HG03521 (cell line): ENCODE measurements around the gene NPHP3.
"Not testable (repeated sequence)": the region's sequence is repeated elsewhere in the genome, so short reads cannot be mapped to it uniquely, and the experiment has no call there.

ENCODE experiments used
- ATAC-seq: cut with Tn5 transposase; IDR thresholded peaks from one replicate; pipeline ENCODE4 v1.9.1; 2021; ENCODE audit warnings: mild to moderate bottlenecking, moderate library complexity; ENCODE audit not compliant: unreplicated experiment

Gene NPHP3

GRCh38 chr3:132722165-132723023 lies at the start of gene NPHP3:
Gene NPHP3 (minus strand): TSS chr3:132722409. CDS start chr3:132722355, 54 bp downstream.
- ATAC-seq, result peak; percentile 73

- no peak for ATAC-seq
Observed at GRCh38 chr3:132758740-132759139, 36.5 kb upstream of the NPHP3 start.

GRCh38 chr3:132756108-132756650 lies 34.0 kb upstream of the NPHP3 start:
- ATAC-seq, result no peak

GRCh38 chr3:132753946-132754345 lies 31.7 kb upstream of the NPHP3 start:
- ATAC-seq, result no peak

- no peak for ATAC-seq
Observed at GRCh38 chr3:132749786-132750185, 27.6 kb upstream of the NPHP3 start.

GRCh38 chr3:132746720-132747119 lies 24.5 kb upstream of the NPHP3 start:
- not testable (repeated sequence) for ATAC-seq

GRCh38 chr3:132738314-132738713 lies 16.1 kb upstream of the NPHP3 start:
- no peak for ATAC-seq

- ATAC-seq, result no peak
Observed at GRCh38 chr3:132735589-132735988, 13.4 kb upstream of the NPHP3 start.

- no peak for ATAC-seq
Observed at GRCh38 chr3:132730891-132731580, 8.8 kb upstream of the NPHP3 start.

- no peak for ATAC-seq
Observed at GRCh38 chr3:132726341-132726823, 4.2 kb upstream of the NPHP3 start.

- ATAC-seq, result no peak
Observed at GRCh38 chr3:132723024-132723950, 1.1 kb upstream of the NPHP3 start.

- ATAC-seq, result peak; percentile 14
Observed at GRCh38 chr3:132721479-132722164, 587 bp downstream of the NPHP3 start.

- ATAC-seq, result no peak
Observed at GRCh38 chr3:132720228-132720627, 2.0 kb downstream of the NPHP3 start.

- ATAC-seq, result no peak
Observed at GRCh38 chr3:132716372-132716771, 5.8 kb downstream of the NPHP3 start.

- ATAC-seq, result no peak
Observed at GRCh38 chr3:132713977-132714727, 8.1 kb downstream of the NPHP3 start.

- ATAC-seq, result no peak
Observed at GRCh38 chr3:132710311-132710710, 11.9 kb downstream of the NPHP3 start.

- no peak for ATAC-seq
Observed at GRCh38 chr3:132709761-132710160, 12.4 kb downstream of the NPHP3 start.

GRCh38 chr3:132703733-132704132 lies 18.5 kb downstream of the NPHP3 start:
- ATAC-seq, result no peak

GRCh38 chr3:132695422-132695821 lies 26.8 kb downstream of the NPHP3 start:
- ATAC-seq, result no peak
